T-helper 1 cell treated with Interleukin-12 subunit alpha and Interleukin-12 subunit beta and Interleukin-4 antibody, amounts not matched to agents 30 μg/mL and 1 μg/mL, for 36 hours (primary cell): Measurements from ENCODE around the gene BCORL1.

Experiments
- H3K27ac Mint-ChIP-seq: one replicate; pipeline ENCODE4 v1.8.0; 2021; ENCODE audit warnings: mild to moderate bottlenecking, mixed read lengths
- H3K27me3 Mint-ChIP-seq: one replicate; pipeline ENCODE4 v1.8.0; 2021; ENCODE audit warnings: low read depth, mixed read lengths
- H3K36me3 Mint-ChIP-seq: one replicate; pipeline ENCODE4 v1.8.0; 2021; ENCODE audit warnings: low read depth, mixed read lengths
- H3K4me1 Mint-ChIP-seq: one replicate; pipeline ENCODE4 v1.8.0; 2021; ENCODE audit warnings: low read depth, mixed read lengths
- H3K4me3 Mint-ChIP-seq: one replicate; pipeline ENCODE4 v1.8.0; 2021; ENCODE audit warnings: mild to moderate bottlenecking, moderate library complexity, mixed read lengths
- H3K9me3 Mint-ChIP-seq: one replicate; pipeline ENCODE4 v1.8.0; 2021; ENCODE audit warnings: mixed read lengths

Gene BCORL1

GRCh38 chrX:129980540-129981199, 1.8 kb upstream of the BCORL1 start:
- H3K27ac Mint-ChIP-seq, result no peak overlapping the region
- peaks cover 28% of the 10 kb centered on the region for H3K27me3 Mint-ChIP-seq
- H3K36me3 Mint-ChIP-seq, result no peaks in the 10 kb centered on the region
- no peak overlapping the region for H3K4me3 Mint-ChIP-seq
- peaks cover 15% of the 10 kb centered on the region for H3K4me1 Mint-ChIP-seq
- no peaks in the 10 kb centered on the region for H3K9me3 Mint-ChIP-seq

DNA sequence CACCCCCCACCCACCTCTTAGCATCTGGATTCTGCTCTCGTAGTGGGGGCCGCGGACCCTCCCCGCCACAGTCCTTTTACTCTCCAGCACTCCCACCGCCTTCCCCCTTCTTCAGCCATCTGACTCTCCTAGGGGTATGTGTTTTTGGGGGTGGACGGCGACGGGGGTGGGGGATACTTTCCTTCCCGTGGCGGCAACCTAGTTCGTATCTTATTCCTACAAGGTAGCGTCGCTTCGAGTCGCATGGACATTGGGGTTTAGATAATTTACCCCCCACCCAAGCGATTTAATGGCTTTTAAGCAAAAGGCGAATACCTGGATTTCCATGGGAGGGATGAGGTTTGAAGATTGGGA, 1.3 kb upstream of the BCORL1 start:
- H3K36me3 Mint-ChIP-seq, result no peaks in the 10 kb centered on the region
- H3K9me3 Mint-ChIP-seq, result no peaks in the 10 kb centered on the region
- H3K4me3 Mint-ChIP-seq, result no peak overlapping the region
- no peak overlapping the region for H3K27ac Mint-ChIP-seq
- H3K27me3 Mint-ChIP-seq, result peaks cover 28% of the 10 kb centered on the region
- H3K4me1 Mint-ChIP-seq, result peaks cover 15% of the 10 kb centered on the region

- Mint-ChIP-seq H3K27ac (no peak overlapping the region), H3K9me3 (no peaks in the 10 kb centered on the region), H3K4me1 (peaks cover 15% of the 10 kb centered on the region), H3K4me3 (no peak overlapping the region), H3K27me3 (peaks cover 28% of the 10 kb centered on the region), H3K36me3 (no peaks in the 10 kb centered on the region)
These were observed 609 bp upstream of the BCORL1 start for GRCh38 chrX:129981752-129982299.

DNA sequence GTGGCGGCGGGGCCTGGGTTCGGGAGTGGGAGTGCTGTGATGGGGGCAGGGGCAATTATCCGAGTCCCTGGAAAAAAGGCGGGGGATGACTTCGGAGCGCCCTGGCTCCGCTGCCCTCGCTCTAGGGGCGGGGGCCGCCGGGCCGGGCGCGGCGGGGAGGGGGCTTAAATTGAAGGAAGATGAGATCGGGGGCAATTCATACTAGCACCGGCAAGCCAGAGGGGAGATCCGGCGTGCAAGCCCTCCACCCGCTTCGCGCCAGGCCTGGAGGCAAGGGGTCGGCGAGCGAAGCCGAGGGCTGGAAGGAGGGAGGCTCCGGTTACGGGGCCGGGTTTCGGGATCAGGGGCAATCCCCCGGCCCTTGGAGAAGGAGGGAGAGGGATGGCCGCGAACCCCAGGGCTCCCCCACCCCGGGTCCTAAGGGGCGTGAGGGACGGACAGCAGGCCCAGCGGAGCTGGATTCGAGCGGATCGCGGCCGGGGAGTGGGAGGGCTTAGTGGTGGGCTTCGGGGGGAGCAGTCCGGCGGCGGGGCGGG, 1.2 kb downstream of the BCORL1 start:
- no peak overlapping the region for H3K4me3 Mint-ChIP-seq
- no peaks in the 10 kb centered on the region for H3K9me3 Mint-ChIP-seq
- peaks cover 22% of the 10 kb centered on the region for H3K27me3 Mint-ChIP-seq
- H3K27ac Mint-ChIP-seq, result no peak overlapping the region
- peaks cover 13% of the 10 kb centered on the region for H3K4me1 Mint-ChIP-seq
- no peaks in the 10 kb centered on the region for H3K36me3 Mint-ChIP-seq

DNA sequence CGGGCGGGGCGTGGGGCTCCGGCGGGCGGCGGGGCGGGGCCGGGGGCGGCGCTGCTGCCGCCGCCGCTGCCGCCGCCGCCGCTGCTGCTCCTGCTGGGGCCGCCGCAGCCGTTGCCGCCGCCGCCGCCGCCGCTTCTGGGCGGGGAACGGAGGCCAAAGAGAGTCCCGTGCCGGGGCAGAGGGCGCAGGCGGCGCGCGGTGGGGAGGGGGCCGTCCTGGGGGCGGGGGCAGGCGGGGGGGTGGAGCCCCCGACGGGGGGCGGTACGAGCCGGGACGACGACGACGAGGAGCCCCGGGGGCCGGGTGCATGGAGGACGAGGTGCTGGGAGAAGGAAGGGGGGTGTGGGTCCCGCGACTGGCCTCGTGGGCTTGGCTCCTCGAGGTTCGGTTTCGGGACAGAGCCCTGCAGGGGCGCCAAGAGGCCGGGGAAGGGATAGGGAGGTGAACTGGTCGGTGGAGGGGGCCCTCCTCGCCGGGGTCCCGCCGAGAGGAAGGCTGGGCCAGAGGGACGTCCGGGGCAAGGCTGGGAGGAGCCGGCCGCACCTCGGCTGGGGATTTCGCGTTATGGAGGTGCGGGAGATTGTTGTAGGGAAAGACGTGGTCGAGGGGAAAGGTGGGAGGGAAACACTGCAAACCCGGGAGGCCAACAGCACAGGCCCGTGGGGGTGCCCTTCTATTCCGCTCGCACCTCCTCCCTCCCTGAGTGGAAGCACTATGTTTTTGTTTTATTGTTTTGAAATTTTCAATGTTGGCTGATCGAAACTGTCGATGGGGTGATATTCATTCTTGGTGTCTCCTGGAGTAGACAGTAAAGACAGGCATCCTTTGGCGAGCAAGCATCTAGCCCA, 1.9 kb downstream of the BCORL1 start:
- H3K9me3 Mint-ChIP-seq, result no peaks in the 10 kb centered on the region
- H3K36me3 Mint-ChIP-seq, result no peaks in the 10 kb centered on the region
- peaks cover 10% of the 10 kb centered on the region for H3K4me1 Mint-ChIP-seq
- H3K27me3 Mint-ChIP-seq, result peaks cover 16% of the 10 kb centered on the region
- H3K4me3 Mint-ChIP-seq, result peak overlapping the region; percentile 64
- no peak overlapping the region for H3K27ac Mint-ChIP-seq

GRCh38 chrX:129987871-129988270, 5.4 kb downstream of the BCORL1 start:
- no peak overlapping the region for H3K27ac Mint-ChIP-seq
- H3K4me1 Mint-ChIP-seq, result peaks cover 7% of the 10 kb centered on the region
- peaks cover 9% of the 10 kb centered on the region for H3K27me3 Mint-ChIP-seq
- no peak overlapping the region for H3K4me3 Mint-ChIP-seq
- no peaks in the 10 kb centered on the region for H3K9me3 Mint-ChIP-seq
- no peaks in the 10 kb centered on the region for H3K36me3 Mint-ChIP-seq

- H3K36me3 Mint-ChIP-seq, result no peaks in the 10 kb centered on the region
- H3K27me3 Mint-ChIP-seq, result no peaks in the 10 kb centered on the region
- H3K4me1 Mint-ChIP-seq, result peaks cover 2% of the 10 kb centered on the region
- no peak overlapping the region for H3K27ac Mint-ChIP-seq
- no peaks in the 10 kb centered on the region for H3K9me3 Mint-ChIP-seq
- no peak overlapping the region for H3K4me3 Mint-ChIP-seq
These were observed 9.7 kb downstream of the BCORL1 start for GRCh38 chrX:129992181-129992580.

DNA sequence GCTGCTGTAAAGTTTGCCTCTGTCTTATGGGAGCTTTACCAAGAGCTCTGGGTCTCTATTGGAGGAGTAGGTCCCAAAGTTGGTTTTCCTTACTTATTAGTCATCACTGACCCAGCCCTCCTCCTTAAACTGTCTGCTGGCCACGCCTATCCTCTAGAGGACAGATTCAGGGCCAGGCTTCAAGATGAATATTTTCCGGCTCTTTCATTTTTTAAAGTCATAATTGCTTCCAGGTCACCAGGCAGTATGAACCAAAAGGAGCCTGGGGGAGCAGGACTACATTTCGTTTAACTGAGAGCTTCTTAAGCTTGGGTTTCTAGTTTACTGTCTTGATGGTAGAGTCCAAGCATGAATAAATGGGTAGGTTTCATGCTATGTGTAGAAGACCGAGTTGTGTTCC, 13.7 kb downstream of the BCORL1 start:
- H3K27me3 Mint-ChIP-seq, result no peaks in the 10 kb centered on the region

DNA sequence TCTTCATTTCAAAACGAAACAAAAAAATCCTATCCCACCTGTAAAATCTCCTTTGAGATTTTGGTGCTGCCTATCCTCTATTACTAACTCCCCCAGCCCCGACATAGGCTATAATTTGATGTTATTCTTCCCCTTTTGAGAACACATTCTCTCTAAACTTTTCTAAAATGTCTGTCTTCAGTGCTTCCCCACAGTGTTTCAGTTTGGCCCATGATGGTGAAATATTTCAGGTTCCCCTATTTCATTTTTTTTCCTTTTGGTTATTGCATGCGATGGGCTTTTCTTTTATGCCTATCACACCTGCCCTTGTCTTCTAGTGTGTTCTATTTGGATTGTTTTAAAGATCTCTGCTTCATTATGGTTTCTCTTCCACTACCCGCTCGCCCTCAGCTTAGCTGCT, 14.7 kb downstream of the BCORL1 start:
- Mint-ChIP-seq H3K4me3 (no peak overlapping the region), H3K27ac (no peak overlapping the region), H3K4me1 (peaks cover 8% of the 10 kb centered on the region)

More for the DNA sequence above, 13.7 kb downstream of the BCORL1 start:
- H3K4me1 Mint-ChIP-seq, result no peaks in the 10 kb centered on the region
- H3K36me3 Mint-ChIP-seq, result no peaks in the 10 kb centered on the region
- no peak overlapping the region for H3K4me3 Mint-ChIP-seq
- no peaks in the 10 kb centered on the region for H3K9me3 Mint-ChIP-seq
- no peak overlapping the region for H3K27ac Mint-ChIP-seq

DNA sequence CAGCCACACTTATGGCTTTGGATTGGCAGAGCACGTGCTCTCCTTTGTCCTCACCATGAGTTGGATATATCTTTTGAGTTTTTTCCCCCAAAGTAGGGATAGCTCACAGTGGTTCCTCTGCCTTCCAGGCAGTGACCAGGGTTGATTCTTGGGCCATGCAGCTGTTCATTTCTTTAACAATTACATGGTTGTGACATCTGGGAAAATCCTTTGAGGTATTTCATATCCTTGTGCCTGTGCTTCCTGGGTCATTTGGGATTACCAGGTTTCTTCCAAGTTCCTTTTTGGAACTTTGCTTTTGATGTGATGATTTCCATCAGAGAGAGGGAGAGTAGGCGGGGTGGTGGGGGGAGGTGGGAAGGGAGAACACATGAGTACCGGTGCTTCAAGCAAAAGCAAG, 15.6 kb downstream of the BCORL1 start:
- Mint-ChIP-seq H3K27me3 (no peaks in the 10 kb centered on the region), H3K27ac (no peak overlapping the region), H3K4me1 (peaks cover 10% of the 10 kb centered on the region), H3K36me3 (no peaks in the 10 kb centered on the region), H3K9me3 (no peaks in the 10 kb centered on the region), H3K4me3 (no peak overlapping the region)

More for the DNA sequence above, 14.7 kb downstream of the BCORL1 start:
- Mint-ChIP-seq H3K27me3 (no peaks in the 10 kb centered on the region), H3K9me3 (no peaks in the 10 kb centered on the region), H3K36me3 (no peaks in the 10 kb centered on the region)

DNA sequence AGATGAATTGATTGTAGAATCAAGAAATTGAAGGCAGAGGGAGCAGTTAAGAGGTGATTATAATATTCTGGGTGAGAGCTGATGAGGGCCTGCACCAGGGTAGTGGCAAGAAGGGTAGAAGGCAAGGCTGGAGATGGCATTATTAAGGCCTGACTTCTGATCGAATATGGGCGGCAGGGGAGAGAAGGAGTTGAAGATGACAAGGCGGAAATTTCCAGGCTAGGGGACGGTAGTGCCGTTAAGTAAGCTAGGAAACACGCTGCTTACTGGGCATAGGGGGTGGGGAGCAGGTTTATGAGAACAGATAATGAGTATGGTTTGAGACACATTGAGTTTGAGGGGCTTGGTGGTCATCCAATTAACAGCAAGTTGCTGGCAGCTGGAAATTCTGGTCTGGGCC, 19.5 kb downstream of the BCORL1 start:
- Mint-ChIP-seq H3K4me3 (no peak overlapping the region), H3K36me3 (no peaks in the 10 kb centered on the region), H3K9me3 (no peaks in the 10 kb centered on the region), H3K27ac (no peak overlapping the region), H3K27me3 (no peaks in the 10 kb centered on the region), H3K4me1 (peaks cover 11% of the 10 kb centered on the region)

GRCh38 chrX:130002541-130002940, 20.1 kb downstream of the BCORL1 start:
- peaks cover 11% of the 10 kb centered on the region for H3K4me1 Mint-ChIP-seq
- H3K9me3 Mint-ChIP-seq, result no peaks in the 10 kb centered on the region
- H3K4me3 Mint-ChIP-seq, result no peak overlapping the region
- no peaks in the 10 kb centered on the region for H3K27me3 Mint-ChIP-seq
- no peak overlapping the region for H3K27ac Mint-ChIP-seq
- H3K36me3 Mint-ChIP-seq, result no peaks in the 10 kb centered on the region

DNA sequence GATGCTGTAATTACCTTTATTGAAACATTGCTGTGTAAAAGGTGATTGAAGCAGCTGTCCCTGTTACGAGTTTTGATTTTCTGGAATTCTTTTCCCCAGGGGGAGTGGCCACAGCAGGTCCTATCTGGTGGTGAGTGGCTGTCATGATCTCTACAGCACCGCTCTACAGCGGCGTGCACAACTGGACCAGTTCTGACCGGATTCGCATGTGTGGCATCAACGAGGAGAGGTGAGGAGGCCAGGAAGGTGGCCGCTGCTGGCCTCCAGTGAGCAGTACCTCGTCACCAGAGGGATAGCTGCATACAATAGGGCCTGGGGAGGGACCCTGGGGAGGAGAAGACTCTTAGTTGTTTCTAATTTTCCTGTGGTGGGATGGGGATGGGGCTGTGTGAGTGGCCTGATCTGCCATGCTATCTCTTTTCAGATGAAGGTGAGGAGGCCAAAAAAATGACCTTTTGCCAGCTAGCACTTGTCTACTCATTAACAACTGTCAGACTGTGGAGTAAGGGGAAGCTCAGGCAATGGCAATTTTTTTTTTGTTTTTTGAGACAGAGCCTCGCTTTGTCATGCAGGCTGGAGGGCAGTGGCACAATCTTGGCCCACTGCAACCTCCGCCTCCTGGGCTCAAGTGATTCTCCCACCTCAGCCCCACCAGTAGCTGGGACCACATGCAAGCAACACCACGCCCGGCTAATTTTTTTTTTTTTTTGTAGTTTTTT, 22.8 kb downstream of the BCORL1 start:
- H3K4me1 Mint-ChIP-seq, result peaks cover 11% of the 10 kb centered on the region
- no peaks in the 10 kb centered on the region for H3K27me3 Mint-ChIP-seq
- H3K9me3 Mint-ChIP-seq, result no peaks in the 10 kb centered on the region
- H3K27ac Mint-ChIP-seq, result no peak overlapping the region
- no peaks in the 10 kb centered on the region for H3K36me3 Mint-ChIP-seq
- H3K4me3 Mint-ChIP-seq, result no peak overlapping the region

DNA sequence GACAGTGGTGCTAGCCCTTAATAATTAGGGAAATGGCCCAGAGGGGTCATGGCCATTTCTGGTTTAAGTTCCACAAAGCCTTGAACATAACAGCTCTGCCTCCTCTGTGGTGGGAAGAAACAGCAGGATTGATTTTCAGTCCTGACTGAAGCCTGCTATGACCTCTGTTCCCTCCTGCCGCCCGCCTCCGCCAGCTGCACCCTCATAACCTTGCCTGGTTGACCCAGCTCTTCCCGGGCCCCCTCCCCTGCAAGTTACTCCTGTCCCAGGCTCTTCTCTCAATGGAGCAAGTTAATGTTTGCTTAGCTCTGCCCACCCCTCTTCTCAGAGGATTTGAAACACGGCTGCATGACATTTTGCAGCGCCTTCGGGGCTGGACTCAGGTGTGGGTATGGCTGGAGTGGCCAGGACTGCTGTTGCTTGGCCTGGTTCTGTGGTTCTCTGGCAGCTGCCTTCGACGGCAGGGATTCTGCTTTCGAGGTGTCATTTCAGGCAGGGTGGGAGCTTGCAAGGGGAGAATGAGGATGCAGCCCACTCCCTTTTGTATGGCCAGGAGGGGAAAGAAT, 27.3 kb downstream of the BCORL1 start:
- H3K27me3 Mint-ChIP-seq, result no peaks in the 10 kb centered on the region
- H3K4me1 Mint-ChIP-seq, result no peaks in the 10 kb centered on the region
- H3K4me3 Mint-ChIP-seq, result no peak overlapping the region
- H3K9me3 Mint-ChIP-seq, result no peaks in the 10 kb centered on the region
- H3K27ac Mint-ChIP-seq, result no peak overlapping the region
- no peaks in the 10 kb centered on the region for H3K36me3 Mint-ChIP-seq
